ENCODE measurements around the gene ADK. TPM values are rescaled to one million over a fixed set of nuclear protein-coding genes. Genes with fewer than 3 reads are reported as not detected.

Gene ADK
- total and polyA plus RNA-seq, 2 donors (not counting 3 experiments of a cell fraction or from before 2014, with no cell fraction given), result 11.7 to 46.5 TPM

DNA sequence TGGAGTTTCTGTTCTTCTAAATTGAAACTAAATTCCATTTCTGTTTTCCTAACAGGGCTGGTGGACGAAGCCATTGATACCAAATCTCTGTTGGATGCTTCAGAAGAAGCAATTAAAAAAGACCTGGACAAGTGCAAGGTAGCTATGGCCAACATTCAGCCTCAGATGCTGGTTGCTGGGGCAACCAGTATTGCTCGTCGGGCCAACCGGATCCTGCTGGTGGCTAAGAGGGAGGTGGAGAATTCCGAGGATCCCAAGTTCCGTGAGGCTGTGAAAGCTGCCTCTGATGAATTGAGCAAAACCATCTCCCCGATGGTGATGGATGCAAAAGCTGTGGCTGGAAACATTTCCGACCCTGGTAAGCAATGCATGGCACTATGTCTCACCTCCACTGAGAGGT lies 46.0 kb upstream of the ADK start:
- H3K9me1 ChIP-seq (replicated peaks; ENCODE audit: control insufficient read depth, extremely low read depth, insufficient read depth, low read length), result no peaks in the 10 kb centered on the region
- TF ChIP-seq POLR2AphosphoS5 (IDR thresholded peaks at IDR 0.05; ENCODE audit: insufficient read depth, low read depth, low read length), result no peak
- no peak for TF ChIP-seq EZH2 (IDR thresholded peaks at IDR 0.05; ENCODE audit: borderline replicate concordance, low read depth, low read length, severe bottlenecking)
- no peak for TF ChIP-seq JUN (IDR thresholded peaks at IDR 0.05; ENCODE audit: borderline replicate concordance, insufficient read depth, insufficient read length, low read depth)
- TF ChIP-seq MAX (IDR thresholded peaks at IDR 0.05; ENCODE audit: insufficient read depth, insufficient read length), result no peak
- TF ChIP-seq GATA2 (IDR thresholded peaks at IDR 0.05; ENCODE audit: insufficient read depth, insufficient read length, low read depth, low read length), result no peak
- TF ChIP-seq, protein P1, sequence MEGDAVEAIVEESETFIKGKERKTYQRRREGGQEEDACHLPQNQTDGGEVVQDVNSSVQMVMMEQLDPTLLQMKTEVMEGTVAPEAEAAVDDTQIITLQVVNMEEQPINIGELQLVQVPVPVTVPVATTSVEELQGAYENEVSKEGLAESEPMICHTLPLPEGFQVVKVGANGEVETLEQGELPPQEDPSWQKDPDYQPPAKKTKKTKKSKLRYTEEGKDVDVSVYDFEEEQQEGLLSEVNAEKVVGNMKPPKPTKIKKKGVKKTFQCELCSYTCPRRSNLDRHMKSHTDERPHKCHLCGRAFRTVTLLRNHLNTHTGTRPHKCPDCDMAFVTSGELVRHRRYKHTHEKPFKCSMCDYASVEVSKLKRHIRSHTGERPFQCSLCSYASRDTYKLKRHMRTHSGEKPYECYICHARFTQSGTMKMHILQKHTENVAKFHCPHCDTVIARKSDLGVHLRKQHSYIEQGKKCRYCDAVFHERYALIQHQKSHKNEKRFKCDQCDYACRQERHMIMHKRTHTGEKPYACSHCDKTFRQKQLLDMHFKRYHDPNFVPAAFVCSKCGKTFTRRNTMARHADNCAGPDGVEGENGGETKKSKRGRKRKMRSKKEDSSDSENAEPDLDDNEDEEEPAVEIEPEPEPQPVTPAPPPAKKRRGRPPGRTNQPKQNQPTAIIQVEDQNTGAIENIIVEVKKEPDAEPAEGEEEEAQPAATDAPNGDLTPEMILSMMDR (IDR thresholded peaks at IDR 0.05; ENCODE audit: extremely low read depth in 1 of 2, insufficient read depth in 1 of 2, low read depth in 1 of 2, low read length in 2 of 2), result no peak
- no peak for TF ChIP-seq MYC (IDR thresholded peaks at IDR 0.05; ENCODE audit: low read depth, low read length)
- no peak for TF ChIP-seq FOS (IDR thresholded peaks at IDR 0.05; ENCODE audit: borderline replicate concordance, insufficient read depth, low read length)
- no peak for TF ChIP-seq POLR2A (IDR thresholded peaks at IDR 0.05; ENCODE audit: low read depth, low read length)
- no TSS peak for BruUV-seq (replicated peaks)
- no peak for FAIRE-seq
- no peaks in the 10 kb centered on the region for H3K9me3 ChIP-seq (replicated peaks; ENCODE audit: control insufficient read depth, insufficient read depth, low read length)
- no peak overlapping the region for H3K4me2 ChIP-seq (ENCODE audit: insufficient read depth, low read length)
- no peak for DNase-seq (ENCODE audit: low read depth, low spot score)
- H3K4me1 ChIP-seq (ENCODE audit: control insufficient read depth, extremely low read depth, insufficient read depth, low read length), result no peaks in the 10 kb centered on the region
- CTCF ChIA-PET, result interaction anchor here (0.8 to 2.6 kb wide), 3 partner anchors 130 to 218 kb away, joined by 3 to 34 read pairs (median 4); no protein-coding TSS in a partner anchor
- H3K79me2 ChIP-seq (ENCODE audit: control insufficient read depth, insufficient read depth, low read length), result peaks cover 14% of the 10 kb centered on the region
- intact Hi-C loops (cut with micrococcal nuclease), result no loop called here
- peaks cover 34 to 49% of the 10 kb centered on the region in 2 experiments for H3K36me3 ChIP-seq (ENCODE audit: control insufficient read depth in 2 of 2, extremely low read depth in 1 of 2, insufficient read depth in 2 of 2, low read length in 2 of 2)
- dilution Hi-C loops (cut with MboI; ENCODE audit: extremely low pct_ligation_motif_present, low sequenced_read_pairs), result no loop called here
- H3K27me3 ChIP-seq (ENCODE audit: control insufficient read depth in 2 of 2, insufficient read depth in 2 of 2, low read length in 2 of 2), result no peaks in the 10 kb centered on the region
- H3K27ac ChIP-seq (ENCODE audit: insufficient read depth, low read depth, low read length), result no peak overlapping the region
- no peak overlapping the region for H2AFZ ChIP-seq (ENCODE audit: low read depth, low read length)
- H4K20me1 ChIP-seq (replicated peaks; ENCODE audit: control insufficient read depth, extremely low read depth, insufficient read depth, low read length), result peaks cover 3% of the 10 kb centered on the region
- H3K9ac ChIP-seq (replicated peaks; ENCODE audit: extremely low read depth, insufficient read depth, low read length), result no peak overlapping the region
- POLR2A ChIA-PET, result no interaction called here
- no peak overlapping the region for H3K4me3 ChIP-seq (replicated peaks in 1 of 3; ENCODE audit: insufficient read depth in 1 of 3, low read depth in 1 of 3, low read length in 3 of 3)

Measured in endothelial cell of umbilical vein (primary cell).